ENCODE data around the gene TMUB2.
A peak's percentile ranks its signal among the peaks of the same experiment; 100 is the strongest.
"Not testable (repeated sequence)": the region's sequence is repeated elsewhere in the genome, so short reads cannot be mapped to it uniquely, and the experiment has no call there.

Gene TMUB2

DNA sequence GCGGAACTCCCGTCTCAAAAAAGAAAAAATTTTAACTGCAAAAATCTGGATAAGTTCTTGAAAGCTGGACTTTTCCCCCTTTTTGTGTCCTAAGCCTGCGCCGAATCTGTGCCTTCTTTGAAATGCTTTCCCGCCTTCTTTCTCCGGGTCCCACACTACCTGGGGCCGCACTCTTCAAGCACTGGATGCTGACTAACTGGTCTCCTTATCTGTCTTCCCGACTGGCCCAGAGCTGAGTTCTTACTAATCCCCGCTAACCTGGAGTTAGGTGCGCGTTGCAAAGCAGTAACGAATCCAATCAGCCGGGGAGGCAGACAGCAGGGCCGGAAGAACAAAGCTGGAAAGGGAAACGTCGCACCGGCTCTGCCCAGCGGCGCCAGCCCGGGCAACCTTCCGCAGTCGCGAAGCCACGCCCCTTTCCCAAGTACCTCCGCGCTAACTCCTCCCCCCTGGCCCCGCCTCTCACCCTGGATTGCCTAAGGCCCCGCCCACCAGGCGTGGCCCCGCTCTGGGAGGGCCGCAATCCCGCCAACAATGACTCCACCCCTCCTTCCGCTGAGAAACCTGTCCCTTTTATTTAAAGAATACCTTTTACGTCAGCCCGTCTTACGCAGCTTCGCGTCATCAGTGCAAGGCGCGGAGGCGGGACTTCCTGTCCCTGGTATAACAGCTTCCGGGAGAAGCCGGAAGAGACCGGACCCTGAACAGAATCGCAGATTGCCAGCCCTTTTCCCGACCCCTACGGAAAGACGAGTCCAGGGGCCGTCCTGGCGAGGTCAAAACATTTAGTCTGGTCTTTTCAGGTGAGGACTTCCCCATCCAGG is at the start of gene TMUB2:
TSS of gene TMUB2 (plus strand) at position 666 of the 824 bp plus-strand sequence. CDS start 737 bp downstream, outside the sequence.
- peak; percentile 99 for DNase-seq (ENCODE audit: low spot score)

DNA sequence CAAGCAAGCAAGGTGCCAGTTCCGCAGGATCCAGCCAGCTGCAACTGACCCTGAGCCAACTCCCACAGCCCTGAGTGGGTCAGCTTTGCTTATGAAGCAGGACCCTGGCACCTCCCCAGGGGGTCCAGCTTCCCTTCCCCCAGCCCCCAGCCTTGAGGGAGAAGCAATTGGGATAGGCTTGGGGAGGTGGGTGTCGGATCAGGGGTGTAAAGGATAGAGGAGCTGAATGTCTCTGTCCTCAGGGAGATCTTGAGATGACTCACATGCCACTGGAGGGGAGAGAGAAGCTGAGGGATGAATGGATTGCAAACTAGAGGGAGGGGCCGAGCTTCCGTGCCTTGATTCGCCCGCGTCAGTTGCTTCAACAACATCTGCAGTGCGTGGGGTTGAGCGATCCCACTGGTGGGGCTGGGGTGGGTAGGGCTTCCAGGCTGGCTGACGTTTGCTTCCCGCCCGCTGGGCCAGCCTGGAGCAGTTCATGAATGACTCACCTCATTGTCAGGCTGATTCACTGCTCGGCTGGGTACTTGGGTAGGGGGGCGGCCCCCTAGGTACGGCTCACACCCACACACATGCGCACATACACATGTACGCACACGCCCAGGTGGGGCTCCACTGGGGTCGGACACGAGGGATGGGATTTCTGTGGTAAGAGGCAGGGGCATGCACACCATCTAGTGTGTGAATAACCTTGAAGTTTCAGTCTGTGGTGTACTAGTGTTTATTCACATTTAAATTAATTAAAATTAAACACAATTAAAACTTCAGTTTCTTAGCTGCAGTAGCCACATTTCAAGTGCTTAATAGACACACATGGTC is 48.7 kb upstream of the TMUB2 start:
- peak; percentile 86 for DNase-seq (ENCODE audit: low spot score)

DNA sequence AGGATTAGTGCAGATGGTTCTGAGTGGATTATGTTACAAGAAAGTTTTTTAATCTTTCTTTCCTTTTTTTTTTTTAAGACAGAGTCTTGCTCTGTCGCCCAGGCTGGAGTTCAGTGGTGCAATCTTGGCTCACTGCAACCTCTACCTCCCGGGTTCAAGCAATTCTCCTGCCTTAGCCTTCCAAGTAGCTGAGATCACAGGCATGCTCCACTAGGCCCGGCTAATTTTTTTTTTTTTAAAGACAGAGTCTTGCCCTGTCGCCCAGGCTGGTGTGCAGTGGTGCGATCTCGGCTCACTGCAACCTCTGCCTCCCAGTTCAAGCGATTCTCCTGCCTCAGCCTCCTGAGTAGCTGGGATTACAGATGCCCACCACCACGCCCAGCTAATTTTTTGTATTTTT is 42.9 kb upstream of the TMUB2 start:
- not testable (repeated sequence) for DNase-seq (ENCODE audit: low spot score)

DNA sequence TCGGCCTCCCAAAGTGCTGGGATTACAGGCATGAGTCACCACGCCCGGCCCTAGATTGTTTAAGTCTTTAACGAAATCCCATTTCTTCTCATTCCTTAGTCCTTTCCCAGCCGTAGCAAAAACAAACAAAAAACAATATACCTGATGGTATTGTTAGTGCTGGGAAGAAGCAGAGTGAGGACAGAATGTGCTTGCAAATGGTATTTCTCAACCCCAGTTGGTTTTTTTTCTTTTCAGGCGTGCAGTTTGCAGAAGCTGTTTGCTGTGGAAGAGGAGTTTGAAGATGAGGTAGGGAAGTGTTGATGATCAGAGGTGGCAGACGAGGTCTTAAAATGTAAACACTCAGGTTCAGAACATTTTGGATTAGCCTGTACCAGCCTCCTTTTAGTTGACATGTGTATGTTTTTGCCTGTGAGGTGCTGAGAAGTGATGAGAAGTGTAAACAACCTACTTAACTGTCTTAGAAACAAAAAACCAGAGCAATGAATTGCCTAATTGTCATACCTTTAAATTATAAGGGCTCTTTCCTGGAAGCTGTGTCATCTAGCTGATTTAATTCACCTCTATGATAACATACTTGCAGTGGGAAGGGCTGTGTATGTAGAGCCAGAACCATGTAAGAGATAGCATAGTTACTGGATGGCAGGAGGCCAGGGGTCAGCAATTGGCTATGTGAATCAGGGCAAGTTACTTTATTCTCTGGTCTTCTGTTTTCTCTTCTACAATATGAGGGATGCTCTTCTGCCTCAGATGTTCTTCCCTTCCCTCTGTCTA is 41.6 kb upstream of the TMUB2 start:
- no peak for DNase-seq (ENCODE audit: low spot score)

DNA sequence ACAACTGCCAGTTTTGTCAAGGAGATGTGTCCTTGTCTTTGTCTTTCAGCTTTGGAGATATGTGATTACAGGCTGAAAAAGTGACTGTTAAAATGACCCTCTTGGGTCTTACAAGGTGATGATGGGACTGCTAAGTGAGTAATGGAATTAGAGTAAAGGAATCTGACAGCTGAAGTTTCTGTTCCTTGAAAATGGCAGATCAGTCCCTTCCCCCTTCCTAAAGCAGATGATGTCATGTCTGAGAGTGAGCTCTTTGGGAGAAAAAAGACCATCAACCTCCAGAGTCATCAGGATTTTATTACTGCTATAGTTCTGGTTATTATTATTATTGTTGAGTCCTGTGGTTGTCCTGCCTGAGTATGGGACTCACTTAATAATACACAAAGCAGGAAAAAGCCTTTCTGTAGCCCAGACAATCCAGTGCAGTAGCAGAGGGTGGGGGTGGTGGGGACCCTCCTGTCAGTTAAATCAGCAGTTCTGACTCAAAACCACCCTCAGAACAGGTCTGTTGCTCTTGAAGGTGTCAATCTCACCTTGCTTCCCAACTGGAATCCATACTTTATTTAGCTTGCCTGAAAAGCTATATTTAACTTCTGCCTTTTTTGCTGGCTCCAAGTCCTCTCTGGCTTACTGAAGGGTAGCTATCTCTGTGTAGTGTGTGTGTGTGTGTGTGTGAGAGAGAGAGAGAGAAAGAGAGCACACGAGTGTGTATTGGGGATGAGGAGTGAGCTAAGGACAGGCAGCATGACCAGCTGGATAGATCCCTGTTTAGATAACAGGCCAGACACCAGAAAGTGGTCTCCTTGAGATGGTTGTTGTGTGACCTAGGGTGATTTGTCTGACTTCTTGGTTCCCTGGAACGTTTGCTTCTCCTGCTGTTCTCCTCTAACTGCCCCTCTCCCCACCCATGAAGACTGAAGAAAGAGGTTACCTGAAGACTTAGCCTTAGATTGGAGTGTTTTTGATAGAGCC is 40.1 kb upstream of the TMUB2 start:
- DNase-seq (ENCODE audit: low spot score) = no peak

DNA sequence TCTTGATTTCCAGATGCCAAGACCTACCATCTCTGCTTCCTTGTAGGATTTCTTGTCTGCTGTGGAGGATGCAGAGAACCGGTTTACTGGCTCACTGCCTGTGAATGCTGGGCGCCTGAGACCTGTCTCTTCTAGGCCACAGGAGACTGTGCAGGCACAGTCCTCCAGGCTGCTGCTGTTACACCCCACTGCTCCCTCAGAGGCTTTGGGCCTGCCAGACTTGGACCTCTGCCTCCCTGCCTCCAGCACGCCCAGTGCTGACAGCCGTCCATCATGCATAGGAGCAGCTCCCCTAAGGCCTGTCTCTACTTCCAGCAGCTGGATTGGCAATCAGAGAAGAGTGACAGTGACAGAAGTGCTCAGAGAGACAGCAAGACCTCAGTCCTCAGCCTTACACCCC is 39.0 kb upstream of the TMUB2 start:
- no peak for DNase-seq (ENCODE audit: low spot score)

DNA sequence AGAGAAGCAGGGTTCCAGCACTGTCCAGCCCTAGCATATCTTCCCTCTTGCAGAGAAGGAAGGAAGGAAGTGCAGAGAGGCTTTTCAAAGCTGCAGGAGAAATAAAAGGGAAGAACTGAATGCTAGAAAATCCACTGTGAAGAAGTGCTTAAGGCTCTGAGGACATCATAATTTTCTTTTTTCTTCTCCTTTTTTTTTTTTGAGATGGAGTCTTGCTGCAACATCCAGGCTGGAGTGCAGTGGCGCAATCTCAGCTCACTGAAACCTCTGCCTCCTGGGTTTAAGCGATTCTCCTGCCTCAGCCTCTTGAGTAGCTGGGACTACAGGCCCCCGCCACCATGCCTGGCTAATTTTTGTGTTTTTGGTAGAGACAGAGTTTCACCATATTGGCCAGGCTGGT is 37.7 kb upstream of the TMUB2 start:
- not testable (repeated sequence) for DNase-seq (ENCODE audit: low spot score)

DNA sequence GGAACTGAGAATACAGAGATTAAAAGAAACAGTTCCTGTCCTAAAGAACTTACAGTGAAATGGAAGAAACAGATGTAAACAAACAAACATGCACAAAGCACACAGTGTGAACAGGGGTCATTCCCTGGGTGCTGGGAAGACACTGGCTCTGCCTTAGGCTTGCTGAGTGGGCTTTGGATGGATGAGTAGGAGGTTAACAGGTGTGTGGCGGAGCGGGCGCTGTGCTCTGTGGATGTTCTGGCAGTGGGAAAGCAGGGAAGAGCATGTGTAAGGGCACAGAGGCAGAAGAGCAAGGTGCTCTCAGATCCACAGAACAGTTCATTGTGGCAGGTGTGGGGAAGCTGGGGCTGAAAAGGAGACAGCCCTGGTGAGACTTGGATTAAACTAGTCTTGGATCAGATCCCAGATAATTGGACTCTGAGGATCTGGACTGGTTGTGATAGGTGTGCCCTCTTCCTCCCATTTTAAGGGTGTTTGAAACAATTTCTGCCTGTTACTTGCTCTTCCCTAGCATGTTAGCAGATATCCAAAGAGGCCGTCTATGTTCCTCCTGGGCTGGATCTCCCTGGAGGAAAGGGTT is 36.9 kb upstream of the TMUB2 start:
- no peak for DNase-seq (ENCODE audit: low spot score)

DNA sequence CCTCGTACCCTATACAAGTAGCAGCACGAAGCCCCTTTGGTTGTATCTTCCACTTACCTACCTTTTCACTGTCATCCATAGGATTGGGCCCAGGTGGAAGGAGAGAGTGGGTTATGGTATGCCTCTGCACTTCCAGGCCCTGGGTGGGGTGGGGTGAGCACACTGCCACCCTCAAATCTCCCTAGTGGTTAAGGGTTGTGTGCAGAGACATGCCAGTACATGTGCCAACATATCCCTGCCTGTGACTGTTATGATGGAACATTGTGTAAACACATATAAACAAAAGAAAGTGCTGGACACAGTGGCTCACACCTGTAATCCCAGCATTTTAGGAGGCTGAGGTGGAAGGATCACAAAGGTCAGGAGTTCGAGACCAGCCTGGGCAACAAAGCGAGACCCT is 33.9 kb upstream of the TMUB2 start:
- DNase-seq (ENCODE audit: low spot score) = no peak

DNA sequence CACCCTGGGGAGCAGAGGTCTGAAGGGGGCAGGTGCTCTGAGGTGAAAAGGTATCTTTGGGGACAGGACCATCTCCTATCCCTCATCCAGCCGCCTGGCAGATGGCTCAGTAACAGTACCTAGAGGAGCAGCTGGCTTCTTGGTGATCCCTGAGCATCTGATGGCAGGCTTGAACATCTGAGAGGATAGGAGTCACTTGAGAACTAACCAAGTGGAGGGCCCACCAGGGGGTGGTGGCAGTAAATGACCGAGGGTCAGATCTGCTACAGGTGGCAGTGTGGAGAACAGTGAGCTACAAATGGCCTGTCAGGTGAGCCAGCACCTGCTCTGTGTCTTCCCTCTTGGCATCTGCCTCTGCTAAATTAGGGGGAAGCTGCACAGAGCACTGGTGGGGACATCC is 31.3 kb upstream of the TMUB2 start:
- DNase-seq (ENCODE audit: low spot score) = no peak

DNA sequence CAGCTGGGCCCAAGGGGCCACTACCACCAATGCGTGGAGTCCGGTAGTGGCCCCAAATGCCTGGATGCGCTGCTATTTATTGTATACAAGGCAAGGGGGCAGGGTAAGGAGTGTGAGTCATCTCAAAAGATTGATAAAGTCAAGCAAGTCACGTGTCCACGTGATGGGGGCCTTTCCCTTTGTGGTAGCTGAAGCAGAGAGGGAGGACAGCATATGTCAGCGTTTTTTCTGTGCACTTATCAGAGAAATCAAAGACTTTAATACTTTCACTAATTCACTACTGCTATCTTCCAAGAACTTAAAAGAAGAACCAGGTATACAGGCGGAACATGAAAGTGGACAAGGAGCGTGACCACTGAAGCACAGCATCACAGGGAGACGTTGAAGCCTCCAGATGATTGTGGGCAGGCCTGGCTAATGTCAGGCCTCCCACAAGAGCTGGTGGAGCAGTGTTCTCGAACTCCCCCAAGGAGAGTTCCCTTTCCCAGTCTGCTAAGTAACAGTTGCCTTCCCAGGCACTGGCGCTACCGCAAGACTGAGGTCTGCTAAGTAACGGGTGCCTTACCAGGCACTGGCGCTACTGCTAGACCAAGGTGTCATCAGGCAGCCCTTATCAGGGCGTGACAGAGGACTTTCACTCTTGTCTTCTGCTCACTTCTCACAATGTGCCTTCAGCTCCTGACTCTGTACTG is 27.1 kb upstream of the TMUB2 start:
- no peak for DNase-seq (ENCODE audit: low spot score)

DNA sequence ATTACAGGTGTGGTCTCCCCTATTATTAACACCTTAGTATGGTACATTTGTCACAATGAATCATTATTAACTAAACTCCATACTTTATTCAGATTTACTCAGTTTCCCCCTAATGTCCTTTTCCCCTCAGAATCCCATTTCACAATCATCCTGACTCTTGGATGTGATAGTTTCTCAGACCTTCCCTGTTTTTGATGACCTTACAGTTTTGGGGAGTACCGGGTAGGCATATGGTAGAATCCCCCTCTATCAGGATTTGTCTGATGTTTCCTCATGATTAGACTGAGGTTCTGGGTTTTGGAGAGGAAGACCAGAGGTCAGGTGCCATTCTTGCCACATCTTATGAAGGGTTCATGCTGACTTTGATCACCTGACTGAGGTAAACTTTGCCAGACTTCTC is 22.3 kb upstream of the TMUB2 start:
- no peak for DNase-seq (ENCODE audit: low spot score)

DNA sequence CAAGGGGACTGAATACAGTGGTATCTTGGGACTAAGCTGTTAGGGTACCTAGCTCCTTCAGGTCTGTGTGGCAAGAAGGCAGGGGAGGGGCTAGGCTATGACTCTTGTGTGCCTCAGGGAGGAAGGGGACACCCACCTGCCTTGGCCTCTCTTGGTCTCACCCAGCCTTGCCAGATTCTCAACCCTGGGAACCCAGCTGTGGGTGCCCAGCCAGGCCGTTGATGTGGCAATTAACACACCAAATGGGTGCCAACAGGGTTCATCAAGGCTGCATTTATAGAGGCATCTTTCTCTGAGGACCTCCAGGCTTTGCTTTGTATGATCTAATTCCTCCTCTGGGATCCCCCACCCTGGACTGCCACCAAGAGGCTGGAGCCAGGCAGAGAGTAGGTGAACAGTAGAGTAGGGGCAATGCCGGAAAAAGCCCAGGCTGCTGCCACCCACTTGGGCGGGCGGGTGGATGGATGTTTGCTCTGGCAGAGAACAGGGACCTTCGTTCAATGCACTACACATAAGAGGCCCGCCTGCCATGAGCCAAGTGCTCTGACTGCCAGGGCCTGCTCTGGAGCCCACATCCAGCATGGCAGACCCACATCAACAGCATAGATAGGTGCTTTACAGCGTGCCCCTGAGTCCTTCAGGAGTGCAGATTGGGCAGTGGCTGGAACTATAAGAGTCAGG is 19.5 kb upstream of the TMUB2 start:
- DNase-seq (ENCODE audit: low spot score) = no peak

DNA sequence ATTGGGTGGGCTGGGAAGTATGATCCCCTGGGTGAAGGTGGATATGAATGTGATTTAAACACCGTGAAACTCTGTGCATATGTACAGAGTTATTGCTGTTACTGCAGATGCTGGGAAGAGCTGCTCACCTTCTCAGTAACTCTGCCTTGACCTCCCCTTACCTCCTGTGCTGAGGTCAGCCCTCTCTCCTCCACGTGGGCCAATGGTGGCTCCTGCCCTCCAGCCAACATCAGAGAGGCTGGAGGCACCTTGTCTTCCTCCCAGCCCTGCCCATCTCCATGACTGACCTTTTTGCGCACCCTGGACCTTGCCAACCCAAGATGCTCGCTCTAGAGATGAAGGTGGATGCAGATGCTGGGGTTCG is 16.7 kb upstream of the TMUB2 start:
- no peak for DNase-seq (ENCODE audit: low spot score)

DNA sequence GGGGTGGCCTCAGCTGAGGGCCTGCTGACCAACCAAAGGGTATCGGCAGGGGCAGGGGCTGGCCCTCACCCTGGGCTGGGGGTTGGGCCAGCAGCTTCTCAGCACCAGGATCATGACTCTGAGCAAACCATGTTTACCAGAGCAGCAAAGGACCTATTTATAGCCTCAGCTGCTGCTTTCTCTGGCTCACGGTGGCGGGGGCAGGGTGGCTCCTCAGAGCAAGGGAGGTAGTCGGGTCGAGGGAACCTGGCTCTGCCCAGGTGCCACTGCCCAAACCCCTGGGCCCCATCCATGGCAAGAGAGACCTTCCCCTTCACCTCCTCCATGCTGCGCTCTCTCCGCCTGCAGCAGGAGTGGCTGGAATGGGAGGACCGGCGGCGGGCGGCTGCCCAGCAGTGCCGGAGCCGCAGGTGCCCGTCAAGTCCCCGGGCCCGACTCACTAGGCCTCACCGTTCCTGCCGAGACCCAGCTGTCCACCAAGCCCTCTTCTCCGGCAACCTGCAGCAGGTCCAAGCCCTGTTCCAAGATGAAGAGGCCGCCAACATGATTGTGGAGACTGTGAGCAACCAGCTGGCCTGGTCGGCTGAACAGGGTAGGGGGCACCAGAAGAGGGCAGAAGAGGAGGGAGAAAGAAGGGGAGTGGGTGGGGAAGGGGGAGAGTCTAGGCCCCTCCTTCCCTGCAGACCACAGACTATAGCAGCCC is 16.1 kb upstream of the TMUB2 start, which contains the start of gene ASB16:
TSS of gene ASB16 (plus strand) at position 206 of the 703 bp plus-strand sequence. CDS start at position 292, 86 bp downstream.
- DNase-seq (ENCODE audit: low spot score) = peak; percentile 65

DNA sequence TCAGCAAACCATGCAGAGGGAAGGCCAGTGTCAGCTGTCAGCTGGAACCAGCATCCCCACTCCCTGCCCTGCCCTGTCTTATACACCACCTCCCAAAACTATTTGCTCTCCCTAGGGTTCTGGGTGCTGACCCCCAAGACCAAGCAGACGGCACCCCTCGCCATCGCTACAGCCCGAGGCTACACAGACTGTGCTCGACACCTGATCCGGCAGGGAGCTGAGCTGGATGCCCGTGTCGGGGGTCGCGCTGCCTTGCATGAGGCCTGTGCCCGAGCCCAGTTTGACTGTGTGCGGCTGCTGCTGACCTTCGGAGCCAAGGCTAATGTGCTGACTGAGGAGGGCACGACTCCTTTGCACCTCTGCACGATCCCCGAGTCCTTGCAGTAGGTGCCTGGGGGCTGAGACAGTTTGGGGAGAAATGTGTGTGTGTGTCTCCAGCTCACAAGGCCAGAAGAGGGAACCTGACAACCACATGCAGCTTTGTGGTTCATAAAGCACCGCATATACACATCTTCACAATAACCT is 14.8 kb upstream of the TMUB2 start:
- no peak for DNase-seq (ENCODE audit: low spot score)

DNA sequence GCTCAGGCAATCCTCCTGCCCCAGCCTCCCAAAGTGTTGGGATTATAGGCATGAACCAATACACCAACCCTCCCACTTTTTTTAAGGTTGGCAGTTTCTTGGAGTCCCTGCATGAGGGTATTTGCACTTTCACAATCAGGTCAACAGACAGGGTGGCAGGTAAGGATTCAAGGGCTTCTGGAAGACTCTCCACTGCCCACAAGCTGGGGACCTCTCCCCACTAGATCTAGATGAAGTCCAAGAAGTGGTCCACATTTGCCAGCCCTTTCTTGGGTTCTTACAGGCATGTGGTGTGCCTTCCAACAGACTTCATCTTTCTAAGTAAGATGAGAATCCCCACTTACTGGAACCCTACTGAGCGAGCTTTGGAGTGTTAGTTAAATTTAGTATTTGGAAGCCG is 12.3 kb upstream of the TMUB2 start:
- DNase-seq (ENCODE audit: low spot score) = no peak

DNA sequence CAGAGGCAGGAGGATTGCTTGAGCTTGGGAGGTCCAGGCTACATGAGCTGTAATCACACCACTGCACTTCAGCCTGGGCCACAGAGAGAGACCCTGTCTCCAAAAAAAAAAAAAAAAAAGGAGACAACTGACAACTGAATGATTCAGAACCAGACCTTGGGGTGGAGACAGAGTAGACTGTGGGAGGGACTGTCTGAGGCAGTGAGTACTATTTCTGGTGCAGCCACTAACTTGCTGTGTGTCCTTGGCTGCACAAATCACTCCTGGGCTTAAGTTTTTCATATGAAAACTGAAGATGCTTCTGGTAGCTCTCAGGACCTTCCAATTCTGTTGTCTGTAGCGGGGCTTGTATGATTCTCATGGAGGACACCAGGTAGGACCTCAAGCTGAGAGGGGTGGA is 10.5 kb upstream of the TMUB2 start:
- no peak for DNase-seq (ENCODE audit: low spot score)
